DOHH2 (cell line): ENCODE measurements around the gene IRF2.

ENCODE experiments used
- H3F3A ChIP-seq: fragments of 200-600 bp; sonication (generic), shearing (Covaris generic); 2 replicates; pipeline ENCODE4 v1.6.0; 2016; ENCODE audit warnings: antibody characterized with exemption, mild to moderate bottlenecking; ENCODE audit not compliant: control insufficient read depth, insufficient read depth
- H3K27ac ChIP-seq: fragments of 200-600 bp; sonication (generic); 2 replicates; pipeline ENCODE4 v1.5.1; 2014; ENCODE audit warnings: low read depth, mild to moderate bottlenecking, low read length, moderate library complexity
- H3K27me3 ChIP-seq: fragments of 200-600 bp; sonication (generic); 2 replicates; pipeline ENCODE4 v1.6.1; 2014; ENCODE audit warnings: mild to moderate bottlenecking, low read length, mixed read lengths; ENCODE audit not compliant: control insufficient read depth
- H3K36me3 ChIP-seq: fragments of 200-600 bp; sonication (generic); 2 replicates; pipeline ENCODE4 v1.6.1; 2014; ENCODE audit warnings: mild to moderate bottlenecking, low read length, moderate library complexity, mixed read lengths; ENCODE audit not compliant: control insufficient read depth
- H3K4me1 ChIP-seq: fragments of 200-600 bp; sonication (generic); 2 replicates; pipeline ENCODE4 v1.6.1; 2014; ENCODE audit warnings: mild to moderate bottlenecking, low read length, mixed read lengths; ENCODE audit not compliant: control insufficient read depth
- H3K4me2 ChIP-seq: fragments of 200-600 bp; sonication (generic); 2 replicates; pipeline ENCODE4 v1.6.0; 2014; ENCODE audit warnings: mild to moderate bottlenecking, low read length, moderate library complexity
- H3K4me3 ChIP-seq: fragments of 200-600 bp; sonication (generic); 2 replicates; pipeline ENCODE4 v1.5.1; 2014; ENCODE audit warnings: mild to moderate bottlenecking, low read length, mixed read lengths
- H3K79me2 ChIP-seq: fragments of 200-600 bp; sonication (generic); 2 replicates; pipeline ENCODE4 v1.6.1; 2014; ENCODE audit warnings: mild to moderate bottlenecking, low read length, mixed read lengths; ENCODE audit not compliant: control insufficient read depth
- H3K9me2 ChIP-seq: fragments of 200-600 bp; sonication (generic); replicated peaks from 2 replicates; pipeline ENCODE4 v1.6.1; 2014; ENCODE audit warnings: mild to moderate bottlenecking, low read length, mixed read lengths; ENCODE audit not compliant: control insufficient read depth
- H3K9me3 ChIP-seq: fragments of 200-600 bp; sonication (generic); 2 replicates; pipeline ENCODE4 v1.6.1; 2014; ENCODE audit warnings: antibody characterized with exemption, low read length, mixed read lengths; ENCODE audit not compliant: control insufficient read depth, insufficient read depth
- H4K20me1 ChIP-seq: fragments of 200-600 bp; sonication (generic); 2 replicates; pipeline ENCODE4 v1.6.0; 2014; ENCODE audit warnings: low read depth, mild to moderate bottlenecking, antibody characterized with exemption, low read length, moderate library complexity; ENCODE audit not compliant: control insufficient read depth, insufficient read depth
- EZH2phosphoT487 ChIP-seq: fragments of 200-600 bp; sonication (generic); IDR thresholded peaks from 2 replicates; pipeline ENCODE4 v1.6.1; 2017; ENCODE audit warnings: borderline replicate concordance, mild to moderate bottlenecking, antibody characterized with exemption, low read length, moderate library complexity, mixed read lengths
- TF ChIP-seq, protein P1 (sequence below): fragments of 200-600 bp; sonication (generic); IDR thresholded peaks from one replicate; pipeline ENCODE4 v1.5.1; 2014; ENCODE audit warnings: antibody characterized with exemption, mild to moderate bottlenecking, low read depth, low read length; ENCODE audit not compliant: poor library complexity, severe bottlenecking

The IRF2 gene

DNA sequence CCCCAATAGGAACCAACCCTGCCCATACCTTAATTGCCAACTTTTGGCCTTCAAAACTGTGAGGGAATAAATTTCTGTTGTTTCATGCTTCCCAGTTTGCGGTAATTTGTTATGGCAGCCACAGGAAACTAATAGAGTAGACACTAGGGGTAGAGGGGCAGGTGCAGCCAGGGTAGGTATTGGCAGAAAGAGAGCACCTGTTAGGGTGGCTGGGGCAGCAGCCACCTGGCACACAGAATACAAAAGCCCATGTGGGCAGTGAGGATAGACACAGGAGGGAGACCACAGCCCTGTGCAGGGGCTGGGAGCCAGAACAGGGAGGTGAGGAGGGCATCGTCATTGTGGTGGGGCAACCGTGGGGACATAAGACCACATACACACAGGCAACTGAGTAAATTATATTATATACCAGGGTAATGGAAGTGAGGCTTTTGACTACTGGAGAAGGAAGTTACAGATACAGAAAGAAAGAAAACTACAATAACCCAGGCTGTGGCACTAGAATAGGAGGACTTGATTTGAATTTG, 28.2 kb downstream of the IRF2 start:
- Histone ChIP-seq H3K9me2 (no peaks in the 10 kb centered on the region), H3K79me2 (peaks cover 28% of the 10 kb centered on the region), H3K4me3 (no peak overlapping the region), H3K4me2 (no peak overlapping the region), H3K36me3 (no peaks in the 10 kb centered on the region), H3K27ac (no peak overlapping the region), H4K20me1 (no peaks in the 10 kb centered on the region), H3K9me3 (no peaks in the 10 kb centered on the region), H3F3A (no peaks in the 10 kb centered on the region), H3K4me1 (peaks cover 17% of the 10 kb centered on the region), H3K27me3 (no peaks in the 10 kb centered on the region)
- TF ChIP-seq, protein P1, sequence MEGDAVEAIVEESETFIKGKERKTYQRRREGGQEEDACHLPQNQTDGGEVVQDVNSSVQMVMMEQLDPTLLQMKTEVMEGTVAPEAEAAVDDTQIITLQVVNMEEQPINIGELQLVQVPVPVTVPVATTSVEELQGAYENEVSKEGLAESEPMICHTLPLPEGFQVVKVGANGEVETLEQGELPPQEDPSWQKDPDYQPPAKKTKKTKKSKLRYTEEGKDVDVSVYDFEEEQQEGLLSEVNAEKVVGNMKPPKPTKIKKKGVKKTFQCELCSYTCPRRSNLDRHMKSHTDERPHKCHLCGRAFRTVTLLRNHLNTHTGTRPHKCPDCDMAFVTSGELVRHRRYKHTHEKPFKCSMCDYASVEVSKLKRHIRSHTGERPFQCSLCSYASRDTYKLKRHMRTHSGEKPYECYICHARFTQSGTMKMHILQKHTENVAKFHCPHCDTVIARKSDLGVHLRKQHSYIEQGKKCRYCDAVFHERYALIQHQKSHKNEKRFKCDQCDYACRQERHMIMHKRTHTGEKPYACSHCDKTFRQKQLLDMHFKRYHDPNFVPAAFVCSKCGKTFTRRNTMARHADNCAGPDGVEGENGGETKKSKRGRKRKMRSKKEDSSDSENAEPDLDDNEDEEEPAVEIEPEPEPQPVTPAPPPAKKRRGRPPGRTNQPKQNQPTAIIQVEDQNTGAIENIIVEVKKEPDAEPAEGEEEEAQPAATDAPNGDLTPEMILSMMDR, result no peak
- TF ChIP-seq EZH2phosphoT487, result no peak

DNA sequence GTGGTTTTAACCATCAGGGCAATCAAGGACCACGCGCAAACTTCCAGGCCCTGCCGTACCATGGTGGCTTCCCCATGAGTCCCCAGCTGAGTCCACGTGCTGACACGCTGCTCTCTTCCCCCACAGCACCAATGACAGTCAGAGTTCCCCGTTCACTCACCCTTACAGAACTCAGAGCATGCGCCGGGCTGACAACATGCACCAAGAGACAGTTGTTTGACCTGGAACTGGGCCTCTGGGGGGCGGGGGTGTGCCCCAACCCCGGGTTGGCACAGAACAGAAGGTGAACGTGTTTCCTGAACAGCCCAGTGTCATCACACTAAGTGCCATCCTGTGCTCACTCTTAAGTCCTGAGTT, 29.4 kb downstream of the IRF2 start:
- Histone ChIP-seq H3K27me3 (no peaks in the 10 kb centered on the region), H3K36me3 (no peaks in the 10 kb centered on the region), H3K9me3 (no peaks in the 10 kb centered on the region), H3K4me2 (no peak overlapping the region), H3K4me3 (no peak overlapping the region), H3K9me2 (no peaks in the 10 kb centered on the region), H3K27ac (no peak overlapping the region), H3K4me1 (peaks cover 9% of the 10 kb centered on the region), H4K20me1 (no peaks in the 10 kb centered on the region), H3K79me2 (peaks cover 21% of the 10 kb centered on the region), H3F3A (no peaks in the 10 kb centered on the region)
- no peak for TF ChIP-seq EZH2phosphoT487
- TF ChIP-seq, protein P1, result no peak

DNA sequence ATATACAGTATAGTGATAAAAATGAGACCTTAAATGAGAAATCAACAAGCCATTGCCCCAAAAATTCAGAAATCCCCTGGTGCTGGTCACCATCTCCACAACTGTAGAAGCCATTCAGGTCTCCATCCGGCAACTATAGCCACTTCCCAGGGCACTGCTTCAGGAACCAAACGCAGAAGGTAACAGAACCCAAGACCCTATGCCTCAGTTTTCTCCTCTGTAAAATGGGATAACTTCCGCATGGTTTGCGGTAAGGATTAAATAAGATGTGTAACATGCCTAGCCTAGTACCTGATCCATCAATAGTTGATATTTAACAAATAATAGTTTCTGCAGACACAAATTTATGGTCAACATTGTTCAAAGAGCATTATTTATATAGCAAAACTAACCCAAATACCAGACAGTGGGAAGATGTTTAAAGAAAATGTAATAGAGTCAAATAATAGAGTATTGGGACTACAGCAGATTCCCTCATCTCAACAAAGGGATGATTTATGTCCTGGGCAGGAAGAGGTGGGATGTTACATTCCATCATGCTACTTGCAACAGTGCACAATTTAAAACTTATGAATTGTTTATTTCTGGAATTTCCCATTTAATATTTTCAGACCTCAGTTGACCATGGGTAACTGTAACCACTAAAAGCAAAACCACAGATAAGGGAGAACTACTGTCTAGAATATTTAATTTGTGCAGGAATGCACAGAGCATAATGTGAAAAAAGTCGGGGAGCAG, 30.0 kb downstream of the IRF2 start:
- Histone ChIP-seq H4K20me1 (no peaks in the 10 kb centered on the region), H3K9me2 (no peaks in the 10 kb centered on the region), H3K4me1 (peaks cover 6% of the 10 kb centered on the region), H3K27ac (no peak overlapping the region), H3K79me2 (peaks cover 16% of the 10 kb centered on the region), H3K4me2 (no peak overlapping the region), H3K4me3 (no peak overlapping the region), H3F3A (no peaks in the 10 kb centered on the region), H3K36me3 (no peaks in the 10 kb centered on the region), H3K9me3 (no peaks in the 10 kb centered on the region), H3K27me3 (no peaks in the 10 kb centered on the region)
- TF ChIP-seq, protein P1, result no peak
- TF ChIP-seq EZH2phosphoT487, result no peak
